HG02840 (cell line): ENCODE data around the gene PRKD1.
"Not testable (repeated sequence)": the region's sequence is repeated elsewhere in the genome, so short reads cannot be mapped to it uniquely, and the experiment has no call there.

Source experiments
- ATAC-seq: cut with Tn5 transposase; IDR thresholded peaks from one replicate; pipeline ENCODE4 v1.9.1; 2021; ENCODE audit warnings: mild to moderate bottlenecking, moderate library complexity, moderate number of reproducible peaks; ENCODE audit not compliant: unreplicated experiment, low FRiP score

Gene PRKD1

DNA sequence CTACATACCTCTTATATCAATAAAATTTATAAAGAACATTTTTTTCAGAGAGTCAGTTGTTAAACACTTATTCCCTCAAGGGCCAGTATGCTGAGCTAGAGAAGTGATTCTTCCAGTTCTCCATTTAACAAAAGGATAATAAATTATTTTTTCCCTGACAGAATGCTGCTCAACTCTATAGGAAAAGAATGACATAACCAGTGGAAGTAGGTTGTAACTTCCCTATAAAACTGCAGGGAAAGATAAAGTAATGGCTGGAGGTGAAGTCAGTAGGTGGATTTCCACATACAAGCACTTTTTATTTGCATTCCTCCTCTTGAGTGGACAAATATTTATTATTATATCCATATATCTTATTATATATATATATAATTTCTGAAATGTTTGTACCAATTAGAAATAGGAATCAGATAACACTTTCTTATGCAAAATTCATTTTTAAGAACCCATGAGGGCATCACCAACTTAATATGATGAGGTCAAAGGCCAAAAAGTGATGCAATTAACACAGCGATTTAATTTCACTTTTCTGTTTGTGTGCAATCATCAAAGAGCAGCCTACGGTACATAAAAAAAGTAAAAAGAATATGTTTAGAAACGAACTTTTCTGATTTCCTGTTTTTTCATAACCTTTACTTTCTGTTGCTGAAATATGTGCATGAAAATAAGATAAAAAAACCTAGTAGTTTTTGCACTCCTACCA is 175.3 kb downstream of the PRKD1 start:
- no peak for ATAC-seq

DNA sequence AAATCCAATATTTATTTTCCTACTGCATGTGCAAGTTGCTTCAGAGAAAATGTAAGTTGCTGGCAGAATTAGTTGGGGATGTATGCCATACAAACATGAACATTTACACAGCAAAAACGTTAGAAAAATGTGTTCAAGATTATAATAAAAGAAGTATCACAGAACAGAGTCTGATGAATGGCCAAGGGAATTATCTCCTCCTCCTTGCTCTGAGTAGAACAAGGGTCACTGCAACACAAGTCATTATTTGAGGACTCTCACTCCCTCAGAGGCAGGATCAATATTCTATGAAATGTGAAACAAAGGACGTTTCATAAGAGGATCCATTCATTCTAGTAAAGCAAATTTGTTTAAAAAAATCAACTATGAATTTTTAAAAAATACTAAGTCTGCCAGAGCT is 177.8 kb downstream of the PRKD1 start:
- ATAC-seq = no peak

DNA sequence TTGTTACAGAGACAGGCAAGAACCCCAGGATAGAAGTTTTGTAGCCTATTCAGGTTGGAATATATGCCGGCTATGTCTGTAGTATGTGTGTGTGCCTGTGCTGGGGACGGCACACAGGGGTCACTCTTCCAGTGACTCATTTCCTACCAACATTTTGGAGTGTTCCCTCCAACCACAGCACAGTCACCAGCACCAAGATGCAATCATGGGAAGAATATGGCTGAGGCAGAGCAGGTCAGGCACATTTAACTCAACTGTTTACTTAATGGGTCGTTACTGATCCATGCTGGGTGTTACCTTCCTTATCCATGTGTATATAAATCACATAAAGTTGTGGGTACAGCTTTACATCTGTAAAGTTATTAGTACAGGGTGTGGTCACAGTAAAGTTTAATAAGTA is 178.3 kb downstream of the PRKD1 start:
- no peak for ATAC-seq

DNA sequence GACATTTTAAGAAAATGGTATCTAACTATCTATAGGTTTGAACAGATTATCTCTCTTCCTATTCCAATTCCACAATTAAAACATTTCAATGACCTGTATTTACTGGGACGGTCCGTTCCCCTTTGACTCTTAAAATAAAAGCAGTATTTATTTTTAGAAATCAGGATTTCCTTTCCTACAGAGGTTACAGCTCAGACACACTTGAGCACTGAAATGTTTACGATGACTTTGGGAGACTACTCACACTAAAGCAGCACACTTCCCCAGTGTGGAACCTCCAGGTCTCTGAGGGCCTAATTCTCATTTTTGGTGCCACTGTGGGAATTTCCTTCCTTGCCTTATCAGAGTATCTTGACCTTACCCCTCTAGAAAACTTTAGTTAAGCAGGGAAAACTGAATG is 181.8 kb downstream of the PRKD1 start:
- no peak for ATAC-seq

DNA sequence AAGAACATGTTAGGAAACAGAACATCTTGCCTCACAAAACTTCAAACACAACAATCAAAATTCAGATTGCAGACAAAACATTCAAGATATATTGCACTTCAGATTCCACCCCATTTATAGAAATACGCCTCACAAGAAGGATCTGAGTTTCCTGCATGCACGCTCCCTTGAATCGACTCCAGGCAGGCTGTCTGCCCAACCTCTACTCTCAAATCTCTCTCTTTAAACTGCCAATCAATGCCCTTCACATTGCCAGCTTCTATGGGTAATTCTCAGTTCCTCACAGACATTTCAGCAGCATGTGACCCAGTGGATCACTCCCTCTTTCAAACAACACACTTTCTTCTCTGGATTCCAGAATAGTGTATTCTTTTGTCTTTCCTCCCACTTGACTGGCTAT is 184.1 kb downstream of the PRKD1 start:
- no peak for ATAC-seq

DNA sequence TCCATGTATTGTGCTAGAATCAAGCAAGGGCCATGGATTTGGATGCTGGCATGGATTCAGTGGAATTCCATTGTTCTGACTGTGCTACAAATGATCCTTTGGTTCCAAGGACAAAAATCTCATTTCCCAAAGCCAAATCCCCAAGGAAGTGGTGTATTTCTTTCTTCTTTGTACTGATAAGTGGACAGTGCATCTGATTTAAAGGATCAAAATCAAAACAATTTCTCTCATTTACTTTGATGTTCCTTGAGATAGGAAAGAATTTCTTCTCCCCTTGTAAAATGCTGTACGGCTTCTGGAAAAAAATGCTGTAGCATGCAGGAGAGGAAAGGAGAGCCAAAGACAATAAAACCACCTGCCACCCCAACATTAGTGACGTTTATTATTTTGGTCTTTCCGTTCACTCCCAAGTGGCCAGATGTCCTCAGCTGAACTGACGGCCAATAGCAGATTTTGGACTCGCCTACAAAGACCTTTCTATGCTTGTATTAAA is 185.7 kb downstream of the PRKD1 start:
- no peak for ATAC-seq

DNA sequence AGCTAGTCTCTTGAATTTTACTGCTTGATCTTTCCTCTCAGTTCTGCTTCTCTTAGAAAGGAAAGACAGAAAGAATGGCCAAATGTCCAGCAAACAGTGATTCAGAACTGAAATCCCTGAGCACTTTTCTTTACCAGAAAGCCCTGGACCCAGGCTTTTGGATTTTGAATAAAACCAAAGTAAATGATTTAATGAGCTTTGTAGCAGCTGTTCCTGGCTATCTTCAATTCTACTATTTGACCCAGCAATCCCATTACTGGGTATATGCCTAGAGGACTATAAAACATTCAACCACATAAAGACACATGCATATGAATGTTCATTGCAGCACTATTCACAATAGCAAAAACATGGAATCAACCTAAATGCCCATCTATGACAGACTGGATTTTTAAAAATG is 187.2 kb downstream of the PRKD1 start:
- ATAC-seq = no peak

DNA sequence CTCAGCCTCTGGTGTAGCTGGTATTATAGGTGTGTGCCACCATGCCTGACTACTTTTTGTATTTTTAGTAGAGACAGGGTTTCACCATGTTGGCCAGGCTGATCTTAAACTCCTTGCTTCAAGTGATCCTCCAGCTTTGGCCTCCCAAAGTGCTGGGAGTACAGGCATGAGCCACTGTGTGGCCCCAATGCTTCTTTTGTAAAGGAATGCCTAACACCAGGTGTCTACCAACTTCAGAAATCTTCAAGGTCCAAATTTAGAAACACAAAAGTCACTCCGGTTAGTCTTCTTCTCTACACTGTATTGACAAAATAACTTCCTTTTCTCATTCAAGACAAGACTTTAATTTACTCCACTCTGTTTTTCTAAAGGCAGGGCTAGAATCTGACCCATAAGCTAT is 188.7 kb downstream of the PRKD1 start:
- ATAC-seq = no peak

DNA sequence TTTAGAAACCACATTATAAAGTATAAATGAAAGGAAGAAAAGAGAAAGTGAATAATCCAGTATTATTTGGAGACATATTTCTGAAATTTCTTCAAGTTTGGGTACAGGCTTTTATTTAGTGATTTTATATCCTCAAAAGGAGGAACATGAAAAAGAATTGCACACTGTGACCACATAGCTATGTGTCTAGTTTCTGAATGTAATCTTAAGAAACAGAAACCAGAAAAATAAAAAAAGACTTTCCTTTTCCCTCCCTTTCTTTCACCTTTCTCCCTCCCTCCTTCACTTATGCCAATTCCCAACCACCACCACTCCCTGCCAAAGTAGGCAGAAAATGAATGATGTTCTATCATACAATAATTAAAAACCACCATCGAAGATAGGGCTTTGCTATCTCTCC is 189.6 kb downstream of the PRKD1 start:
- ATAC-seq = no peak

DNA sequence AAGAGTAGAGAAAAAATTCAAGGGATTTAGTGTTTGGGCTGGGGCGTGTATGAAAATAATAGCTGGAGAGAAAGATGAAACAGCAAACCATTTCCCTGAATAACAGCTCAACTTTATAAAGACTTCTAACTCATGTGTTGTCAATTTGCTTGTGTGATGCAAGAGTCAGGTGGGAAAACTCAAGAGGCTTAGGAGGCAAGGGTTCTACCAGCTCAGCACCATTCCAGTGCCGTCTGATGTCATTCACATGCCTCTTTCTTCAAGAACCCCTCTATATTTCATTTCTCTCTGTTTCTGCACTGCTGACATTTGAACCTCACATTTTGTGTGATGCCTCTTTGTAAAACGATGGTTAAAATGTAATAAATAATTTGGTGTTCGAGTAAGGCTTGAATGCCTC is 192.2 kb downstream of the PRKD1 start:
- ATAC-seq = no peak

DNA sequence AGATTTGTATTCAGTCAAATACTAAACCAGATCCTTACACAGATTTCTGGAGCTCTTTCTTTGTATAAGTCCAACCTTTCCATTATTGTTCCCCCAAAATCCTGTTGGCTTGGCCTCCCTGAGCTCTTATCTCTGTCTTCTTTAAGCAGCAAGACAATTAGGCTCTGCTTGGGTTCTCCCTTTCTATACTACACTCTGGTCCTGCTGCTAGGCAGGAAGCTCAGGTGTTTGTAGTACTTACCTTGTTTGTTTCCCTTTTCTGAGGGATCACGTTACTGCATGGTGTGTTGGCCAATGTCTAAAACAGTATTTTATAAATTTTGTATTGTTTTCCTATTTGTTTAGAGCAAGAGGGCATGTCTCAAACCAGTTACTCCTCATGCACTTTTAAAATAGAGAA is 192.9 kb downstream of the PRKD1 start:
- no peak for ATAC-seq

DNA sequence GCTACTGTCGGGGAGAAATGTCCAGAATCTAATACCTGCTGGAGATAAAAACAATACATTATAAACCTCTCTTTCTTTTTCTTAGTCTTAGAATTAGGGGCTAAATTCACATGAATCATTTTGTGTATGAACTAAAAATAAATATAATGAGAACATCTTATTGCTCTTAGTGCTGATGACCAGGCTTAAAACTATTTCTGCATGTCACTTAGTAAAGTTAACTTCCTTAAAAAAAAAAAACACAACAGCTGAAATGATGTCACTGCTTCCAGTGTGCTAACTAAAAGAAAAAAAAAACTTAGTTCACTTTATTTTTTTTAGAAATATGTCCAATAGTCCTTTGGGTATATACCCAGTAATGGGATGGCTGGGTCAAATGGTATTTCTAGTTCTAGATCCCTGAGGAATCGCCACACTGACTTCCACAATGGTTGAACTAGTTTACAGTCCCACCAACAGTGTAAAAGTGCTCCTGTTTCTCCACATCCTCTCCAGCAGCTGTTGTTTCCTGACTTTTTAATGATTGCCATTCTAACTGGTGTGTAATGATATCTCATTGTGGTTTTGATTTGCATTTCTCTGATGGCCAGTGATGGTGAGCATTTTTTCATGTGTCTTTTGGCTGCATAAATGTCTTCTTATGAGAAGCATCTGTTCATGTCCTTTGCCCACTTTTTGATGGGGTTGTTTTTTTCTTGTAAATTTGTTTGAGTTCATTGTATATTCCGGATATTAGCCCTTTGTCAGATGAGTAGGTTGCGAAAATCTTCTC is 200.9 kb downstream of the PRKD1 start:
- ATAC-seq = not testable (repeated sequence)

DNA sequence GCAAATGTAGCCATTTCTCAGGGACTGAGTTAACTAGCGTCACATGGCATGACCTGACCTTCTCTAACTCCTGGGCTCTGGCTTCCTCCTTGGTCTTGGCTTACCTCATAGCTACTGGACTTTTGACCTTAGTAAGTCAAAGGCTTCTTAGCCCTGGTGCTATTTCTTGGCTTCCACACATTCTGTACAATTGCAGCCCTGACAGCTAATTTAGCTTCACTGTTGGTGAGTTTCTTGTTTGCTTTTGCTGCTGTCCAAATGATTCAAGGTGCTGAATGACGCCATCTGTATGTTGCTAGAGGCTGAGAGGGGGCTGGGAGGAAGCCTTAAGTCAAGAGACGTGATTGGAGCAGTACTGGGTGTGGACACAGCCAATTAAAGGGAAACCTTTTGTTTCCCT is 202.7 kb downstream of the PRKD1 start:
- no peak for ATAC-seq

DNA sequence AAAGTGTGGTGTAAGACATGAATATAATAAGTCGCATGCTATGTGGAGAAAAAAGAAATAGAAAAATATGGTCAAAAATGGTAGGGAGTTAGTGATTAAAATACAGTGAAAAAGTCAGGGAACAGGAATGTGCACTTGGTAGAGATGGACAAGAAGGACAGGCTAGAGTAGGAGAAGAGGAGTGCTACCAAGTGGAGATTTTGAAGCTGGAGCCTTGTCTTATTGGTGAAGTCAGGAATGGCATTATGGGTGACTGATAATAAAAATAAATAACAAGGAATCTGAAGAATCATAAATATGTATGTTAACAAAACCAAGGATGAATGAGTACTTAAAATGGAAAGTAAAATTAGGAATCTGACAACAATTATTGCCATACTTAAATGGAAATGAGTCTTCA is 204.8 kb downstream of the PRKD1 start:
- ATAC-seq = no peak

DNA sequence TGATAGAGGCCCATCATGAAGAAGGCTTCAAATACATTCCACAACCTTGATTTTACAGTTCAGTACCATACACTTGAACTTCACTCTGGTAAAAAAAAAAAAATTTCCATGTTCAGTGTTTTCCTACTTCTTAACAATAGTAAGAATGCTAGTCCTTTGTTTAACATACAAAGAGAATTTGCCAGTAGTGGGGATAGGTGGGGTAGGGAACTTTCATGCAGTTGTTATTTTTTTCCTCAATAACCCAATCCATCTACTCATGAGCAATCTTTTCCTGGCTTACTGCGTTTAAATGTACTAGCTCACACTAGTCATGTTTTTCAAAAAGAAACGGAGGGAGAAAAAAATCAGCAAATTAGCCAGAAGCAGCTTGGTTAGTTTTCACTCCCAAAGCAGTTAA is 206.1 kb downstream of the PRKD1 start:
- ATAC-seq = no peak

DNA sequence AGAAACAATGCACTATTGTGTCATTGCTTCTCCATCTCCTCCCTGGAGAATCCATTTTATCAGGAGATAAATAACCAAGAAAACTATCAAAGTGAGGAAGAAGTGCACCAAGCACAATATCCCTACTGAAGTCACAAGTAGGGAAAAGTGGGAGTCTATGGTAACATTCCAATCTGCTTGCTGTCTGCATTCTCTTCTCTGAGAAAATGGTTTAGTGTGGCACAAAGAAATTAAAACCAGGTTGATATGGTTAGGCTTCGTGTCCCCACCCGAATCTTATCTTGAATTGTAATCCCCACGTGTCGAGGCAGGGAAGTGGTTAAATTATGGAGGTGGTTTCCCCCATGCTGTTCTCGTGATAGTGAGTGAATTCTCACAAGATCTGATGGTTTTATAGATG is 209.7 kb downstream of the PRKD1 start:
- ATAC-seq = no peak

DNA sequence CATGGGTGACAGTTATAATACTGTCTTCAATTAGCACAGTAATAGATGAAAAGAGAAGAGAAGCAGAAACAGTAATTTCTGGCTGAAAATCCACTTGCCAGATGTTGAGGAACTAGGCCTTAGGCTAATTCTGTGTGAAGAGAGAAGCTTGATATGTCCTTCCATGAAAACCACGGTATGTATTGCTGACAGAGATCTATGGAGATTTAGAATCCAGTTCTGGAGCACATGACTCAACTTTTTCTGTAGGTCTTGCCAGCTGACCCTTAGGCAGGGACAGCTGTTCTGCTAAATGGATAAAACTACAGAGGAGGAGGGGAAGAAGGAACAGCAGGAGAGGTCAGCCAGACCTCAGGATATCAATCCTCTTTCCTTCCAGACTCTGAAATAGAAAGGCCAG is 211.5 kb downstream of the PRKD1 start:
- no peak for ATAC-seq

DNA sequence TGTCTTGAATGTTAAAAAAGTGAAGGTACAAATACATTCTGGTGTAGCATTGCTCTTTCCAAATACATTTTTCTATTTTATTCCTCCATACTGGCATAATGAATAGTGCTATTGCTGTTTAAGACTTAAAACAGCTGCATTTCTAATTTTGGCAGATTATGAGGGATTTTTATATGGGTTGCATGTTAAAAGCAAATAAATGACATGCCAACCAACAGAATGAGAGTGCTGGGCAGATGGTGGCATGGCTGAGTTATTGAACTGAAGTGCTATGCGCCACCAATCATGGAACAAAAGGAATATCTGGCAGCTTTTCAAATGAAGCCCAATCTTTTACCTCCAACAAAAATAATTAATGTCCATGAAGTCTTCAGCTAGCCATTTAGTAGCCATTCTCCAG is 215.0 kb downstream of the PRKD1 start:
- no peak for ATAC-seq

DNA sequence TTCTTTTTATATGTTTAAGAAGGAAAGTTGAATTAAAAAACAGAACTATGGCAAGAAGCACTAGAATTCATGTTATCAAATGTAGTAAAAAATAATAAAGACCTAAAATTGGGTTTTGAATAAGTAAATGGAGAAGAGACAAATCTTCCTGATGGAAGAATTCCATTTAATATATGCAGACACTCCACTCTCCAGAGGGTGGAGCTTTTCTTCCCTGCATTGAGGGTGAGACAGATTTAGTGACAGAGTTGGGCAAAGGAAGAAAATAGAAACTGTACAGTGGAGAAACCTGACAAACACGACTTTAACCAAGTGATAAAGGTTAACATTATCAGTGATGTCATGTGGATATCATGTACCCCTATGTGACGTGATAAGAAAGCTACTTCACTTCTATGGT is 217.6 kb downstream of the PRKD1 start:
- ATAC-seq = no peak

DNA sequence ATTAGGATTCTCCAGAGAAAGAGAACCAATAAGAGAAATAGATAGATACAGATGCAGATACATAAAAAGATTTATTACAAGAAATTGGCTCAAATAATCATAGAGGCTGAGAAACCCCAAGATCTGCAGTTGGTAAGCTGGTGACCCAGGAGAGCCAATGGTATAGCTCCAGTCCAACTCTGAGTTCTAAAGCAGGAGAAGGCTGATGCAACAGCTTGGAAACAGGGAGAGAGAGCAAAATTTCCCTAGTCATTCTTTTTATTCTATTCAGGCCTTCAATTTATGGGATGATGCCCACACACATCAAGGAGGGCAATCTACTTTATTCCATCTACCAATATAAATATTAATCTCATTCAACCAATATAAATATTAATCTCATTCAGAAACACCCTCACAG is 218.2 kb downstream of the PRKD1 start:
- ATAC-seq = no peak

DNA sequence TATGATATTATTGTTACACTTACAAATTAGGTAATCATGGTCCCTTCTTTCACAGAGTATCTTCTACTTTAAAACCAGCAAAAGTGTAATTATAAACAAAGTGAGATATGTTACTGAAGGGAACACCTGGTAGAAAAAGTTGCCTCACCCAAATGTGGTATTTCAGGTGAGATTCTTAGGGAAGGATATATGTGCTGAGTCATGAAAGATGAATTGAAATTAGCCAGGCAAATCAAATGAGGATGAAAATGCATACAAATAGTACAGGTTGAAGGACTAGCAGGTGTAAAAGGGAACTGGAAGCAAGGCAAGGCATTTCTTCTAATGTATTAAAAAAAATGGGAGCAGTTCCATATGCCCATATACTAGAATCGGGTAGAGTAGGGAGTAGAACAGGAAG is 220.9 kb downstream of the PRKD1 start:
- ATAC-seq = no peak

DNA sequence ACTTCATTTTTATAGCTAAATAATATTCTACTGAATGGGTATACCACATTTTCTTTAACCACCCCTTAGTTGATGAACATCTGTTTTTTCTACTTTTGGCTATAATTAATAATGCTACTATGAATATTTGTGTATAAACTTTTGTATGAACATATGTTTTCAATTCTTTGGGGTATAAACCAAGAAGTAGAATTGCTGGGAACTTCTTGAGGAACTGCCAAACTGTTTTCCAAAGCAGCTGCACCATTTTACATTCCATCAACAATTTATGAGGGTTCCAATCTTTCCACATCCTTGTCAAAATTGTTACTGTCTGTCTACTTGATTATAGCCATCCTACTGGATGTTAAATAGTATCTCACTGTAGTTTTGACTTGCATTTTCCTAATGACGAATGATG is 221.8 kb downstream of the PRKD1 start:
- no peak for ATAC-seq
